Suppressor macrophage treated with lipopolysaccharide for 4 hours (primary cell): ENCODE data around the gene ARHGAP22.

Experiments used
- DNase-seq: peaks from one replicate; pipeline ENCODE4 v3.0.0-alpha.2; 2020

The ARHGAP22 gene

DNA sequence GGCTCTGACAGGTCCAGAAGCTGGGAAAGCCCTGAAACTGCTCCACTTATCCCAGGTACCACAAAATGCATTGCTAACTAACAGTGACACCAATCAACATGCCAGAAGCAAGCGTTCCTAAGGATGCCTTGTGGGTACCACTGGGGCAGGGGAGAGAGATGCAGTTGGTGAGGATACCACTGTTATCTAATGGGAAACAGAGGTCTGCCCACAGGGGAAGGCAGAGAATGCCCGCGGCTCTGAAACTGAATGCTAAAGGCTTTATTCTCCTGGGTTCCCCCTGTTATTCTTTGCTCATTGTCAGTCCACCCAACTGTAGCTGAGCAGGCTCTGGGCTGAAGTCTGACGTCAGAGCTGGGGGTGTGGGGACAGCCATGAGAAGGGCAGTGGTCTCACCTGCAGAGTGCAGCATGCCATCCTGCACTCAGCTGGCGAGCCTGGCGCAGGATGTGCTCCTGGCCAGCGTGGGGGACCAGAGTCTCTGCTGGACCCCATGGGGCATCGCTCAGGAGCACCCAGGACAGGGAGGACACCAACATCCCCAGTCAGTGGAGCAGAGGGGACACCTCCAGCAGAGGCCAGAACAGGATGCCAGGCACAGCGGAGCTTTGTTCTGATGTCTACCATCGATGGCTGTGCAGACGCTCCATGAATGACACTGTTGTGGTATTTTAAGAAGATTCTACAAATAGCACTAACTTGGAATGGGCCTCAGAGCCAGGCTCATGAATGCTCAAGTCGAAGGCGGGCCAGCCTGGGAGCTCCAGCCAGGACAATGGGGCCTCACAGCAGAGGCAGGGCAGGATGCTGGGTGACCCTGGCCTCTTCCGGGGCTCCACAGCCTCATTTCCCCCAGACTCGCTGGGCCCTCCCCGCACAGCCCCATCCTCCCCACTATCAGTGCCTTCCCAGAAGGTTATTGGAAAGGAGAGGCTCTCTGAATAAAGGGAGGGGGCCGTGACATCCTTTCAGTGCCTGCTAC lies 95.8 kb downstream of the ARHGAP22 start:
- DNase-seq = no peak

DNA sequence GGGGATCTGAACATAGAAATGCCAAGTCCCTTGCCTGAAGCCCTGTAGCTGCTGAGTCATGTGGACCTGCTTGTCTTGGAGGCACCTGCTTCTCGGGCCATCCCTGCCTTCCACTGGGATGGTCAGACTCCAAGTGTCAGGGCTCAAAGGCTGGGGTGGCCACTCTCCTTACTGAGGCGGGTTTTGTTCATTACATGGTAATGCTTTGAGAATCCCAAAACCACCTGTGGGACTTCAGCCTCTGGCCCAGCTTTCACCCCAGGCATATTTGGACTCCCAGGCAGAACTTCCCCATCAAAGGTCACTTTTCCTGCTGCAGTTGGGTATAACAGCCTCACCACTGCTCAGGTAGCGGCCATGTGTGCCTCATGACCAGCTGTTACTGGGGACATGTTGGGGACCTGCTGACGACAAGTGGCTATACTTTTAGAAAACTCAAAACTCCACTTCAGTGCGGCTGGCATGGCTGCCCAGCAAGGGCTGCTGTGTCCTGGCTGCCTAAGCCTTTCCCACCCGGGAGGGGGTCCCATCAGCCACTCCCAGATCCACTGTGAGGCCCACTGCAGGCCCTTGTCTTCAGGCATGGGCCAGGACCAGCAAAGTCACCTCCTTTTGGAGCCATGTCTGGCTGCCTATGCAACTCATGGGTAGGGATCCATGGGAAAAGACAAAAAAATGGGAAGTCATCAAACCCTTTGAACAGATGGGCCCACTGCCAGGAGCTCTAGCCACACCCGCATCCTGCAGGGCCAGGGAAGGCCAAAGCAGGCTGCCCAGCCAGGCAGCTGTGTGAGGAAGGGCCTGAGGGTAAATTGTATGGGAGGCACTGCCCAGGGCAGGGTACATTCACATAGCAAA lies 96.7 kb downstream of the ARHGAP22 start:
- peak; percentile 59 for DNase-seq

DNA sequence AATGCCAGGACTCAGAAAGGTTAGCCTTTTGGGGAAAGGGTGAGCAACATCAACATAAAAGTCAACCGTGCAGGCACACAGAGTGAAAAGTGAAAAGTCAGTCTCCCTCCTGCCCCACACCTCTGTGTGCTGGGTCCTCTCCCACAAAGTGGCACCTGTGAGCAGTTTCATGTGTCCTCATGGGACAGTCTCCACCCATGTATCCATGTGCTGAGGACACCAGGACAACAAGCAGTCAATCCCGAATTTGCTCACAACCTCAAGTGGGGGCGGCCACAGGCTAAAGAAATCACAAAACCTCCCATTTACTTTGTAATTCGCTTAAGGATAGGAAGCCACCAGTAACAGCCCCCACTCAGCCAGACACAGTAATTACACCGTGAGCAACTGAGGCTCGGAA lies 97.4 kb downstream of the ARHGAP22 start:
- no peak for DNase-seq

DNA sequence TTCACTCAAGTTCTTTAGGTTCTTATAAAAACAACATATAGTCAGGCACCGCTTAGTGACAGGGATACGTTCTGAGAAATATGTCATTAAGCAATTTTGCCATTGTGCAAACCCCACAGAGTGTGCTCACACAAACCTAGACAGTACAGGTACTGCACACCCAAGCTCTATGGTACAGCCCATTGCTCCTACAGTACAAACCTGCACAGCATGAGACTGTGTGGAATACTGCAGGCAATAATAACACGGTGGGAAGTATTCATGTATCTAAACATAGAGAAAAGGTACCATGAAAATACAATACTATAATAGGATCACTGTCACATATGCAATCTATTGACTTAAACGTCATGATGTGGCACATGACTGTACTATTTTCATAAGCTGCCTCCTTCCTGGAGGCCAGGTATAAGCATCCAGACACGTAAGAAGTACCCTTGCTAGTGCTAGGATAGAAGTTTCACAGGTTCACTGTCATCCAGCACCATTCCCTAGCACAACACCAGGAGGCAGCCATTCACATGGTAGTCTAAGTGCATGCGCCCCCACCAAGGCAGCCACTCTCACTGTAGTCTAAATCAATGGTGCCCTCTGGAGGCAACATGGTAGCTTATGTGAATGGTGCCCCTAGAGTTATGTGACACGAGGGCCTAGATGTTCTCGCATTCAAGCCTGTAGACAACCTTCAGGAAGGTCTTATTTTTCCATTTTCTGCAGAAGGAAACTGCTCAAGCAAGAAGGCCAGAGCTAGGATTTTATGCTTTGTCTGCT lies 98.5 kb downstream of the ARHGAP22 start:
- peak; percentile 81 for DNase-seq

DNA sequence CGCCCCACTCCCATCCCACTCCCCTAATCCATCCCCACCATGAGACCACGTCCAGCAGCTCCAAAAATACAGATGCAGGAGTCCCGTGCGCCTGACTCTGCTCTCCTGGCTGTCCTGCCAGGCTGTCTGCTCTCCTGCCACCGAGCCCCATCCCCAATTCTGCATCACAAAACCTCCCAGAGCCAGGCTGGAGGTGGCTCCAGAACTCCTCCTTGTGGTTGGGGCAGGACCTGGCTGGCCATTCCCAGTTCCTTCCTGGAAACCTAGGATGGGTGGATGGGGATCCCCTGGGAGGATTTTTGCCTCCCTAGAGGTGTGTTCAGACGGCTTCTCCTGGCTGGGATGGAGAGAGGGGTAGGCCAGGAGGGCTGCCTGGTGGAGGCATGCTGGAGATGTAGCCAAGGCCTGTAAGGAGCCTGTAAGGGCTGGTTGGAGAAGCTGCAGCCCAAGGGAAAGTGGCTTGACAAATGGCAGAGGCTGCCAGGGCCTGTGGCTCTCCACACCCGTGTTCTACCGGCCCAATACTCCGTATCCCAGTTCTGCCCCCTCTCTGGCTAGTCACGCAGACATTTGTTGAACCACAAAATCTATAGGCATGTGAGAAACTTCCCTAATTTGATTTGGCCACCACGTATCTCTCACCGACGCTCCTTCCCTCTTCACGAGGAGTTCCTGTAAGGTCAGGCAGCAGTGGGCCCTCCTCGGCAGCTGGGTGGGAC lies 99.3 kb downstream of the ARHGAP22 start:
- DNase-seq = peak; percentile 84

DNA sequence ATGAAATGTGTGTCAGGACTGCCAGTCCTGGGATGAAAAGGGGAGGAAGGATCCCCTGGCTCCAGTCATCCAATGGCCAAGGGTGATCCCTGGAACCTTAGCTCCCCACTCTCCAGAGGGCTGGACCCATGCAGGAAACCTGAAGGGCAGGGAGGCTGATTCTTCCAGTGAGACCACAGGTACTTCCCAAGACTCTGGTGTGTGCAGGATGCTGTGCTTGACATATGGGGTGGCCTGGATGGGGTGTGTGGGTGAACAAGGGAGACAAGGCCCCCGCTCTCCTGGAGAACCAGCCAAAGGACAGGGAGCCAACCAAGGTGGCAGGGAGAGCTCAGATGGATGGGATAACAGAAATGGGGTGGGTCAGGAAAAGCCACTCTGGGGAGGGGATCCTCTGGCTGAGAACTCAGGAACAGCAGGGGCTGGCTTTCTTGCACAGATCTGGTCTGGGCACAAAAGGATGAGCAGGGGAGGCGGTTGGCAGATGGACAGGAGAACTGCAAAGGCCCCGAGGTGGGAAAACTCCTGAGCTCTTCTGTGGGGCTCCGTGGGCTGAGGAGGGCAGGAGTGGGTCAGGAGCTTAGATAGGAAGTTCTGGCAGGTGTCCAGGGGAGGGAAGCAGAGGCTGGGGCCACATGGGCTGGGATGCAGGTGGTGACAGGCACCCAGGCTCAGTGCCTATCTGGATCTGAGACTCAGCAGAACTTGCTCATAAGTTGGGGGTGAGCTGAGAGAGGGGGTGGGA lies 100.6 kb downstream of the ARHGAP22 start:
- no peak for DNase-seq

DNA sequence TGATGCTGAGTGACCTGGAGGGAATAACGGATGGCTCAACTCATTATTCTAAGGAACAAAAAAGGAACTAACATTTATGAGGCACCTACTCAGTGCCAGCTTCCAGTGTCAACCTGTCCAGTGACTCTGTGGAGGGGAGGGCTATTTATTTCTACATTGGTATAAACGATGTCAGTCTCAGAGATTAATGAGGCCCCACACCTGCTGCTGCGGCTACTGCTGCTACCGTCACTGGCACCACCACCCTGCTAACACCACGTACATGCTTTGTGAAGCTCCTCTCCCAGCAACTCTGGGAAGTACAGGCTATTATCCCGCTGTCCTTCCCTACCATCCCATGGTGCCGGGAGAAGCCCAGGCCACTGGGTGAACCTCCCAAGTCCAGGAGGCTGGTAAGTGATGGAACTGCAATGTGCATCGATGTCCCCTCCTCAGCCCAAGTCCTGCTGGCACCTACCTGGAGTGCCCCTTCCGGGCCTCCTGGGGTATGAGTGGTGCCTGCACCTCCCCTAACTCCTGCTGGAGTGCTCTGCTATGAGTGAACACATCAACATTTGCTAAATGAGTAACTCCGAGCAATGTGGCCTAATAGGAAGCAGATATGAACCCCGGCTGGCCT lies 101.5 kb downstream of the ARHGAP22 start:
- DNase-seq = no peak

DNA sequence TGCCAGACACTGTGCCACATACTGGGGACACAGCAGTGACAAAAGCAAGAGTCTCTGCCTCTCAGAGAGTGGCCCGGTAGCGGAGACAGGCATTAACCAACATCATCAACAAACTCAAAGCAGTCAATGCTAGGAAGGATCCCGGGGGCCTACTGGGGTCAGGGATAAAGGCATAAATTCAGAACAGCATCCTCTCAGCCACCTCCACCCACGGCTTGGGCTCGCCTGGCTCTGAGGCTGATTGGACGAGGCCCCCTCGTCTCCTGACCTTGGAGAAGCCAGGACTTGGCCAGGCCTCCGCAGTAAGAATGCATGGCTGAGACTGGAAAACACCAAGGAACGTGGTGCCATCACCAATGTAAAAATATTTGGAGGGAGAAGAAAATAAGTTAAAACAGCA lies 102.1 kb downstream of the ARHGAP22 start:
- DNase-seq = no peak

DNA sequence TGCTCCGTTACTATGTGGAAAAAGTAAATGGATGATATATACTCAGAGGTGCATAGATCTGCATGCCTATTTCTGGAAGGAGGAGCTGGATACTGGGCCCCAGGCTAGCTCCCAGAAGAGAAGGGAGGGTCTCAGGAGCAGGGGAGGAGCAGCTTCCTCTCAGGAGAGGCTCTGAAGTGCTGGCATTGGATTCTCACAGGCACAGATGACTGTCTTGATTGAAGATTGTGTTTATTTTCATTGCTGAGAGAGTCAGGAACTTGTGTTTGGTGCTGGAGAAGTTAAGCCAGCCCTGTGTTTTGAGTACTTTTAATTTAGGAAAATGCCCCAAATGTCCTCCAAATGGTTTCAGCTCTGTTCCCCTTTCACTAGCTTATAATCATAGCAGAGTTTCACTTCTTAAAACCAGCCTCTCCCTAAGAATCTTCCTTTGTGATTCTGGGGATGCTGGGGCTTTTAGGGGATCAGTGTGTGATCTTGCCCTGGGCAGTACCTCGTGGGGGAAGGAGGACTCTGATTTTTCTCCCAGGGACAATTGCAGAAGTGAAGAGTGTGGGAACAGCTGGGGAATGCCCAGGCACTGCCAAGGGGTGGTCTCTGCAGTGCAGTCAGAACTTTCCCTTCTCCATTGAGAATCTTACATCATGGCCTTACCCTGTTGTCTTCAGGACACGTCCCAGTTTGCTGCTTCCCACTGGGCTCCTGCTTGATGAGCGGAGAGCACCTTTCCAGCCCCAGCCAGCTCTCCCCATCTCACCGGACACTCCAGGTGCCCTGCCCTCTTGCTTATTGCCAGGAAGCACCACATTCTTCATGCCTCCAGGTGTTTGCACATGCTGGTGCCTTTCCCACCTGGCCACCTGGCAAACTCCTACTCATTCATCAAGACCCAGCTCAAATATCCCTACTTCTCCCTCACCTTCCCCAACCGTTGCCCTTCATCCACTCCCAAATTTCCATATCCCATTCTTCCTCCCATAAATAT lies 102.8 kb downstream of the ARHGAP22 start:
- peak; percentile 95 for DNase-seq

DNA sequence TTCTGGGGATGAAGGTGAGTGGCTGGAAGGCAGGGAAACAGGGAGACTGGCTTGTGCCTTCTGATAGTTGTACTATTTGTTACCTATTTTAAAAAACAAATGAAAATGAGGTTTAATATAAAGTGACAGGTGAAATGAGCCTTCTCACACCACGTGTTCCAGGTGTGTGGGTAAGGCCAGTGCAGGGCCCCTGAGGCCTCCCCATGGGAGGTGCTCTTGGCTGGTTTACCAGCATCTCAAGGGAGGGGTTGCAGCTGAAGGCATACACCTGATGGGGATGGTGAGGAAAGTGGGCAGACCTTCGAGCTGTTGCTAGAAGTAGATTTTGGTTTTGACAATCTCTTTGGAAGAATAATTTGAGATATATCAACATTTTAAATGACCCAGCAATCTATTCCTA lies 103.6 kb downstream of the ARHGAP22 start:
- DNase-seq = no peak

DNA sequence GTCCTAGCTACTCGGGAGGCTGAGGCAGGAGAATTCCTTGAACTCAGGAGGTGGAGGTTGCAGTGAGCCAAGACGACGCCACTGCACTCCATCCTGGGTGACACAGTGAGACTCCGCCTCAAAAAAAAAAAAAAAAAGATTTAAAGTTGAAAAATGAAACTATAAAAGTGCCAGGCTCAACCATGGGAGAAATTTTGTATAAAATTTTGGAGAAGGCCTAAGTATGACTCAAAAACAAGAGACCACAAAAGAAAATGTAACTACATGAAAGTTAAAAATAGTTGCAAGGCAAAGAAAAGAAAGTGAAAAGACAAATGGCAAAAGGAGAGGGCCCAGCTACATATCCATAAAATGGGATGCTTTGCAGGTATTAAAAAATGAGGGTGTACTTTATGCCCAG lies 104.1 kb downstream of the ARHGAP22 start:
- peak; percentile 82 for DNase-seq

DNA sequence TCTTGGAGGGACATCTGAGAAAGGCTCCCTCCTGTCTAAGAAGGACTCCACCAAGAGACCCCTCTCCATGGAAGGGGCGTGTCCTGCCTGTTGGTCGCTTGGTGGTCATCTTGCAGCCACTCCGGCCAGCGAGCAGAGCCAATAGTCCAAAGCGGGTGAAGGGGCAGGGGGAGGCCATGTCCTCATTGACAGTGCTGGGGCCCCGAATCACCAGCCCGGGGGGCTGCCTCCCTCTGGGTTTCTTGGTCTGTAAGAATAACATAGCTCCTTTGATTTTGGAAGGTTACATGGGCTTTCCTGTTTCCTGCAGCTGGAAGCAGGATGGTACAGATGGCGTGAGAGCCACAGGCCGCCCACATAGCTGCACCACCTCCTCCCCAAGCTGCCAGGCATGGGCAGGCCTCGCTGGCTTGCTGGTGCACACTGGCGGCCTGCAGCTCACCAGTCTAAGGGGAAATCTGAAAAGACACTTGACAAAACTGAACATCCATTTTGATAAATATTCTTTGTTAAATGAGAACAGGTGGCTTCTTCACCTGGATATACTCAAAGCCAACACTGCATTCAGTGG lies 105.8 kb downstream of the ARHGAP22 start:
- no peak for DNase-seq

DNA sequence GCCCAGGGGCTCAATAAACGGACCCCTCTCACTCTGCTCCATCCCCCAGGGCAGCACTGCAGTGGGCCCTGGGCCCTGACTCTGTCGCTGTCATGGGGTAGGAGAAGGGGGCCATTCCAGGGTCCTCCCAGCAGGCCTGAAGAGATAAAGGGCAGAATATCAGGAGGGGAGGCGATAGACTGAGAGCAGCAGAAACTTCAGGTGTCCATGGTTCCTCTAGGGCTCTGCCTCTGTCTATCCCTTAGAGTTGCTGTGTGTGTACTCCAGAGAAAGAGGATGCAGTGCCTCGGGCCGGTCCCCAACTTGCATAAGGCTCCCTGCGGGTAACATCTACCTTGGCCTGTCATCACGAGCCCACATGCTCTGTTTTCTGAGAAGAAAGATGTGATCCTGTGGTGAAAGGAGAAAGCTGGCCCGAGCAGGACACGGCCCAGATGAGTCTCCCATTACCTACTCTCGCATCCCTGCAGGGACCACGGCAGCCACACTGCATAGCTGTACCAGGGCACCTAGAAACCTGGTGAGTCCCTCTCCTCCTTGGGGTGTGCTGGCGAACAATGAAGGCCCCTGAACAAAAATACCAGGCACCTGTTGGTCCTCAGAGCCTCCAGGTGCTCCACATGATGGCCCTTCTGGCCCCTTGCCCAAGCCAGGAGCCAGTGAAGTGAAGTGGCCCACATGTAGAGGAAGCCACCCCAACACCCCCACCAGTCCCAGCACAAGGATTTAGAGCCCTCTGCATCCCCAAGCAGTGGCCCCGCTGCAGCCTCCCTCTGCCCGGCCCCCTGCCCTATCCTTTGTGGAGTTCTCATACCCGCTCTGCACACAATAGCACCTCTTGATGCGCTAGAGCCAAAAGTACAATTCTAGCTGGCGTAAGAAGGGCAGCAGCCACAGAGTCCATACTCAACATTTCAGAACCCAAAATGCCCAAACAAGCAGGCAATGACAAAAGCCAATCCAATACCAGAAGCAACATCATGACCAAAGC lies 106.8 kb downstream of the ARHGAP22 start:
- DNase-seq = no peak

DNA sequence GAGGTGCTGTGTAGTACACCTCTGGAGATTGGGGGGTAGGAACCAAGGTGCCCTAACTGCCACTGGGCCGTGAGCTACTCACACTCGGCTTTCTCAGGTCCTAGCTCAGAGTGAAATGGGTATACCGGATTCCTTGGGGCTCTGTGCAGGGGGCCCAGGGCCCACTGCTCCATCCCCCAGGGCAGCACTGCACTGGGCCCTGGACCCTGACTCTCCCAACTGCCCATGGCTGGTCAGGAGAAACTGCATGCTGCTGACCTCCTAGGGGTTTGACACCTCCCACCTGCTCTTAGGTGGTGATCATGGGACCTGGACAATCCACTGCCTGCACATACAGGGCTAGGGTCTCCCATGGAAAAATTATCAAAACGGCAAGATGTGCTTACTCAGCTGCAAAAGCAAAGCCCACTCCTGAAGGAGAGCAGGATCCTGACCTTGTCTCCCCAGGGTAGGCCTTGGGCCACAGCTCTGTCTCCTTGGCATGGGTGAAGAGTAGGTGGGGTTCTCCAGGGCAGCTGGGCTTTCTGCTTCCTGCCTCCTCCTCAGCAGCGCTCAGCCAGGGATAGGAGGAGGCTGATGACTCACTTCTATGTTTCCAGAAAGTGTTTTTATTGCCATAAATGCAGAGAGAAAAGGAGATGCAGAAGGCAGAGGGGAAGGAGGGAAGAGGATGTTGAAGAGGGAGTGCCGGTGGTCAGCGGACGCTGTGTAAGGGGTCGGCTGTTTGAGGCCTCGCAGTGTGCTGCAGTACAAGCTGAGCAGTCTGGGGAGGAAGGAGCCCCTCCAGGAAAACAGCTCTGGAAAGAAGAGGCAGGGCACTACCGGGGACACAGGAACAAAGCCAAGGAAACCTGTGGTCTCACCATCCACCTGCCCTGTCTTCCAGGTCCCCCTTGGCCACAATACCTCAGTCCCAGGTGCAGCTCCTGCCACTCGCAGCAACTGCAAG lies 107.8 kb downstream of the ARHGAP22 start:
- DNase-seq = peak; percentile 71

DNA sequence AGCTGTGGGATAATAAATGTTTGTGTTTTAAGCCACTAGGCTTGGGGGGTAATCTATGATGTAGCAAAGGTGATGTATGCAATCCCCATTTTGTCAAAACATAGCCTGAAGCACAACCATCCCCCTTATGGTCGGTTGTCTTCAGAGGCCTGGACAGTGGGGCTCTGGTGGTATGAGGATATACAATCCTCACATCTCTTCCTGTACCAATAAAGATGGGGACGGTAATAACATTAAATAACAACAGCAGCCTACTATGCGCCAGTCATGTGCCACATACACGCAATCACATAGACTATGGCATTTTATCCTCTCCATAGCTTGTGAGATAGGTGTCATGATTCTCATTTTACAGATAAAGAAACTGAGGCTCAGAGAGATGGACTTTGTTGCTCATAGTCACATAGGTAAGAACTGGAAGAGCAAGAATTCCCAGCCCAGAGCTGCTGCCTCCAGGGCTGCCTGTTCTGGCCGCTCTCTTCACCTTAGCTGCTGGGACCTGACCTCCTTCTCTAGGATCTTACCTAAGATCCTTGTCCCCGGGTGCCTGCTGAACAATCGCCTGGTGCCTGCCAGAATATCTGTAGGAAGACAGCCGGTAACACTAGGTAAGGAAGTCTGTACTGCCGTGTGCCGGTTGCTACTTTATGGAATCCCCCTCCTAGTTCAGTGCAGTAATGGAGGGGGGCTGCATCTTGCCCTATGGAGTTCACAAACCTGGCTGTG lies 108.6 kb downstream of the ARHGAP22 start:
- DNase-seq = no peak
